ENCODE data around the gene COL20A1.

DNA sequence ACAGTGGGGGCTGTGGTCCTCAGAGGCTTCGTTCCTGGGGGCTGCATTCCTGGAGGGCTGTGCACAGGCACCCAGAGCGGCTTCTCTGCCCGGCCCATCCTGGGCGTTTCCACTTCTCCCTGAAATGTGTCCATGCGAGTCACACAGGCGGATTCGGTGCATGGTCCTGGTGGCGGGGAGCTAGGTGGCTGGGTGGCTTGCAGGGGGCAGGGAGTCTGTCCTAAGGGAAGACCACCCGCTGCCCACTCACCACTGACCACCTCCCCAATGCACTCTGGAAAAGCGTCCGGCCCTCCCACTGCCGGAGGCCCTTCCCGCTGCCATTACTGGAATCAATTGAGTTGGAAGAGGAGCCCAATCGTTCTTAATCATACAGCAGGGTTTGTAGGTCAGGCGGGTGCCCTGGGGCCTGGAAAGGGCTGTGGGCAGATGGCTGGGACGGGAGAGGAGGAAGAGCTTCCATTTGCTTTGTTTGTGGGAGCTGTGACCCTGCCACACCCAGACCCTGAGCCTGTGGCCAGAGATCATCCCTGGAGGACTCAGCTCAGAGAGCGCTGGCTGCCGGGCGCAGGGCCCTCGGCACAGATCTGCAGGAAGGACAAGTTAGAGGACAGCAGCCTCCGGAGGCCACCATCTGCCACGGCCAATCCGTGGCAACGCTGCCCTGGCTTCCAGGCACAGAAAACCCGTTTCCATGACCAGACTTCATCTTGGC, 61.8 kb downstream of the COL20A1 start:
- TF ChIP-seq, protein P1, sequence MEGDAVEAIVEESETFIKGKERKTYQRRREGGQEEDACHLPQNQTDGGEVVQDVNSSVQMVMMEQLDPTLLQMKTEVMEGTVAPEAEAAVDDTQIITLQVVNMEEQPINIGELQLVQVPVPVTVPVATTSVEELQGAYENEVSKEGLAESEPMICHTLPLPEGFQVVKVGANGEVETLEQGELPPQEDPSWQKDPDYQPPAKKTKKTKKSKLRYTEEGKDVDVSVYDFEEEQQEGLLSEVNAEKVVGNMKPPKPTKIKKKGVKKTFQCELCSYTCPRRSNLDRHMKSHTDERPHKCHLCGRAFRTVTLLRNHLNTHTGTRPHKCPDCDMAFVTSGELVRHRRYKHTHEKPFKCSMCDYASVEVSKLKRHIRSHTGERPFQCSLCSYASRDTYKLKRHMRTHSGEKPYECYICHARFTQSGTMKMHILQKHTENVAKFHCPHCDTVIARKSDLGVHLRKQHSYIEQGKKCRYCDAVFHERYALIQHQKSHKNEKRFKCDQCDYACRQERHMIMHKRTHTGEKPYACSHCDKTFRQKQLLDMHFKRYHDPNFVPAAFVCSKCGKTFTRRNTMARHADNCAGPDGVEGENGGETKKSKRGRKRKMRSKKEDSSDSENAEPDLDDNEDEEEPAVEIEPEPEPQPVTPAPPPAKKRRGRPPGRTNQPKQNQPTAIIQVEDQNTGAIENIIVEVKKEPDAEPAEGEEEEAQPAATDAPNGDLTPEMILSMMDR (IDR thresholded peaks at IDR 0.05) = no peak
- no peak for TF ChIP-seq POLR2AphosphoS5 (IDR thresholded peaks at IDR 0.05; ENCODE audit: insufficient read depth in 1 of 2, low read depth in 1 of 2)

Measured in vagina (tissue), 2 donors.